Subcutaneous adipose tissue (tissue), 4 donors: Measurements from ENCODE around the gene SETD5. TPM values are rescaled to one million over a fixed set of nuclear protein-coding genes. Genes with fewer than 3 reads are reported as not detected.

Source experiments
- total RNA-seq, 4 donors: library from RNA; depleted of rRNA; stranded (reverse); fragments of >200 nt; gene quantifications; one replicate each; pipeline ENCODE4 v1.1.0, GENCODE V29; 2016
- TF ChIP-seq, protein P1 (sequence below): fragments of 450-650 bp; IDR thresholded peaks from one replicate; pipeline ENCODE4 v1.5.1; 2016; ENCODE audit warnings: low read depth, mild to moderate bottlenecking, control low read depth, antibody characterized with exemption, moderate library complexity

Gene SETD5
- total RNA-seq, 4 donors from 2014 or later: 73.5 to 211 (median 91.7) TPM

DNA sequence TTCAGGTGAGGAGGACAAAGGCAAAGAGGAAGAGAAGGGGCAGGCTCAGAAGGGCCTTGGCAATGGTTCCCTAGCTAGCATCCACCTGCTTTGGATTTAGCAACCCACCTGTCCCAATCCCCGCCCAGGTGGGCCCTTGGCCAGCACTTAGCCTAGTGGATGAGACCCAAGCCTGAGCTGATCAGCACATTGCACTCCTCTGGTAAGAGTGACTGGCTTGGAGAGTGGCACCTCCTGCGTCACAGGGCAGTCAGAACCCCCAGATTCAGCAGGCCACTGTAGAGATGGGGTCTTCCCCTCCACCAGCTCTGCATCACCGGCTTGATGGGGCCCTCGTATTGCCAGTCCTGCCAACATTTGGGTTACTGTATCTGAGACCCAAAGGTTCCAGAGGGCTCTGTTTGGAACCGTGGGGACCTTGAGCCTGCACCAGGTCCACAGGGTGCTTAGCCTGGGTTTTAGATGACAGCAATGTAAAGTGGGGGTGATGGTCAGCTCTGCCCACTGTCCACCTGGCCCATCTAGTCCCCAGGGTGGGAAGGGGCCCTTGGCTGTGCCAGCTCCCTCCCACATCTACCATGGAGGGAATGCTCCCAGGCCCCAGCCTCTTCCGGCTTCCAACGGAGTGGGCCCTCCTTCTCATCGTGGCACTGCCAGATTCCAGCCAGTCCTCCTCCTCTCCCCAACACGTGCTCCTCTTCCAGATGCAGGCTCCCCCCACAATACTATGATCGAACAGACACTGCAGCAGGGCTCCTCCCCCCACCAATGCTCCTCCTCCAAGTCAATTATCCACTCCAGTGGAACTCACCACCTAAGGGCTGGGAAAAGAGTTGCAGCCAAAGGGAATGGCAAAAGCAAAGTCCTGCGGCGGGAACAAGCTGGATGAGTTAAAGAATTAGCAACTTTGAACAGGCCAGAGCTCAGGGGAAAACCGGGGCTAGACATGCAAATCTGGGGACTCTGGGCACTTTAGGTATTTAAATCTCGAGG lies 110.5 kb downstream of the SETD5 start:
- TF ChIP-seq, protein P1, sequence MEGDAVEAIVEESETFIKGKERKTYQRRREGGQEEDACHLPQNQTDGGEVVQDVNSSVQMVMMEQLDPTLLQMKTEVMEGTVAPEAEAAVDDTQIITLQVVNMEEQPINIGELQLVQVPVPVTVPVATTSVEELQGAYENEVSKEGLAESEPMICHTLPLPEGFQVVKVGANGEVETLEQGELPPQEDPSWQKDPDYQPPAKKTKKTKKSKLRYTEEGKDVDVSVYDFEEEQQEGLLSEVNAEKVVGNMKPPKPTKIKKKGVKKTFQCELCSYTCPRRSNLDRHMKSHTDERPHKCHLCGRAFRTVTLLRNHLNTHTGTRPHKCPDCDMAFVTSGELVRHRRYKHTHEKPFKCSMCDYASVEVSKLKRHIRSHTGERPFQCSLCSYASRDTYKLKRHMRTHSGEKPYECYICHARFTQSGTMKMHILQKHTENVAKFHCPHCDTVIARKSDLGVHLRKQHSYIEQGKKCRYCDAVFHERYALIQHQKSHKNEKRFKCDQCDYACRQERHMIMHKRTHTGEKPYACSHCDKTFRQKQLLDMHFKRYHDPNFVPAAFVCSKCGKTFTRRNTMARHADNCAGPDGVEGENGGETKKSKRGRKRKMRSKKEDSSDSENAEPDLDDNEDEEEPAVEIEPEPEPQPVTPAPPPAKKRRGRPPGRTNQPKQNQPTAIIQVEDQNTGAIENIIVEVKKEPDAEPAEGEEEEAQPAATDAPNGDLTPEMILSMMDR: no peak

- TF ChIP-seq, protein P1: no peak
Observed at GRCh38 chr3:9508781-9509180, 111.4 kb downstream of the SETD5 start.

- TF ChIP-seq, protein P1: no peak
Observed at GRCh38 chr3:9512456-9513045, 115.1 kb downstream of the SETD5 start.

GRCh38 chr3:9514306-9514705 lies 116.9 kb downstream of the SETD5 start:
- TF ChIP-seq, protein P1: no peak

GRCh38 chr3:9514956-9515355 lies 117.5 kb downstream of the SETD5 start:
- TF ChIP-seq, protein P1: no peak

DNA sequence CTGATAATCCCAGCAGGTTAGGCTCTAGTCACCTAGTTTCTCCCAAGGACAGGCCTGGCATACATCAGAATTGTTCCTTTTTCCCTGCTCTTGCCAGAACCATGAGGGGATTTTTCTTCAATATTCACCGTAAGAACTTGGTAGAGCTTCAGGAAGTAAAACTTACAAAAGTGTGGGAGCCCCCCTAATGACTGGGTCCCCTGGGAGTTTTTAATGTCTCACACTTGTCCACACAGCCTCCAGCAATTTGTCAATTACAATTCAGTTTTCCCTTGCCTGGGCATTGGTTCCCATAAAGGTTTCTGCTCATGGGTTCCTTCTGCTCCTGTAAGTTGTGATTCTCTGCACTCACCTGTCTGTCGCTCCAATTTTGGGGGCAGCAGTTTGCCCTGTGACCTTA lies 127.7 kb downstream of the SETD5 start:
- TF ChIP-seq, protein P1: no peak

Other genes starting within 250 kb of the SETD5 start
- gene SRGAP3, start 148.0 kb upstream of the SETD5 start, total RNA-seq: 10 to 100 TPM in 2 of 4 donors, 1 to 10 TPM in 2; 1.6 to 14.1 (median 8.9) TPM
- gene THUMPD3, start 34.6 kb upstream of the SETD5 start, total RNA-seq: 10 to 100 TPM; 20.7 to 53.8 (median 23.4) TPM
- not detected for gene LHFPL4, start 156.2 kb downstream of the SETD5 start, total RNA-seq